Measurements from ENCODE around the gene CDC42BPA.

CDC42BPA gene

DNA sequence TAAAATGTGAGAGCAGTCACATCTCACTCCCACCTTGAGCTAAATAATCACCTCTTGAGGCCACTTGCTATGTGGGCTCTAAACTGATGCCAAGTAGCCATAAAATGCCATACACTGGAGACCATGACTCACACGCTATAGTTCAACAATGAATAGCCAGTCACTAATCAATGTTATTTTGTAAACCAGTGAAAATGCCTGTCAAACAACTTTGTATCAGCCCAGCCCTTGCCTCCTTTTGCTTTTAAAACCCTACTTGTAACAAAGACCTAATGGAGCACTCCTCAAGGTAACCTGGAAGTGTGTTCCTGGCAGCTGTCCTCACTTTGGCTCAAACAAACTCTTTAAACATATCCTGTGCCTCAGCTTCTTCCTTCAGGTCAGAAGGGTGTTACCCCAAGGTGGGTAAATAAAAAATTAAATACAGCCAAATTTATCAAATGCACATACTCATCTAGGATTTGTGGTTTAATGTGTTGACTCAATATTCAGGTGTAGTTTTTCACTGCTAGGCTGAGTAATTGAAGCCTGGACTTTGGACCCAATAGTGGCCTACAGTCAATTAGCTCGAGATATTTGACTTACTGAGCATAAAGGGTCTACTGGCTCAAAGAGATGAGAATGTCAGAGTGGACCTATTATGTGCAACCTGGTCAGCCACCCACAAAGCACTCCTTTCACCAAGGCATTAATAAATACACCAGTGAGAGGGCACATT is 223.9 kb downstream of the CDC42BPA start:
- H3K27me3 ChIP-seq (ENCODE audit: control insufficient read depth in 1 of 2, insufficient read depth in 2 of 2, low read length in 2 of 2) = no peaks in the 10 kb centered on the region
- no peak overlapping the region for H3K4me3 ChIP-seq (ENCODE audit: low read depth in 1 of 2, low read length in 2 of 2)
- H3K27ac ChIP-seq (ENCODE audit: low read depth, low read length) = no peak overlapping the region
- no peaks in the 10 kb centered on the region for H3K9me3 ChIP-seq (ENCODE audit: low read length)
- no peaks in the 10 kb centered on the region for H3K4me1 ChIP-seq (ENCODE audit: insufficient read depth, low read length)
- peaks cover 20% of the 10 kb centered on the region for H3K36me3 ChIP-seq (ENCODE audit: insufficient read depth, low read length)
- H3K9ac ChIP-seq (ENCODE audit: low read length) = no peak overlapping the region

GRCh38 chr1:227093309-227093708 is 225.0 kb downstream of the CDC42BPA start:
- no peak overlapping the region for H3K4me3 ChIP-seq (ENCODE audit: low read depth in 1 of 2, low read length in 2 of 2)
- H3K9ac ChIP-seq (ENCODE audit: low read length) = no peak overlapping the region
- no peaks in the 10 kb centered on the region for H3K9me3 ChIP-seq (ENCODE audit: low read length)
- no peaks in the 10 kb centered on the region for H3K27me3 ChIP-seq (ENCODE audit: control insufficient read depth in 1 of 2, insufficient read depth in 2 of 2, low read length in 2 of 2)
- H3K36me3 ChIP-seq (ENCODE audit: insufficient read depth, low read length) = peaks cover 9% of the 10 kb centered on the region
- no peaks in the 10 kb centered on the region for H3K4me1 ChIP-seq (ENCODE audit: insufficient read depth, low read length)
- no peak overlapping the region for H3K27ac ChIP-seq (ENCODE audit: low read depth, low read length)

DNA sequence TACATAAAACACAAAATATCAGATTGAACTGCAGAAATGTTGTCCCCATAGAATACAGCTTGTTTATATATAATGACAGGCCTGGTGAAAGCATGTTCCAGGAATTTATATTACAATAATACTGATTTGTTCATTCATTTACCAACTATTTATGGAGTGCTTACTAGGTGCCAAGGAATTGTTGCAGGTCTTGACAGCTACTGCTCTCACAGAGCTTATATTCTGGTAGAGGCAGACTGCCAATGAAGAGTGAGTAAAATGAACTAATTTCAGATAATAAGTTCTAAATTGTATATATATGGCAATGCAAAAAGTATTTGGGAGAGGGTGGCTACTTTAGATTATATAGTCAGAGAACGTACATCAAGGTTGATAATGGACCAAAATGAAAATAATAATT is 226.2 kb downstream of the CDC42BPA start:
- peaks cover 9% of the 10 kb centered on the region for H3K36me3 ChIP-seq (ENCODE audit: insufficient read depth, low read length)

GRCh38 chr1:227086636-227087035 is 231.7 kb downstream of the CDC42BPA start:
- no peaks in the 10 kb centered on the region for H3K9me3 ChIP-seq (ENCODE audit: low read length)
- peaks cover 4% of the 10 kb centered on the region for H3K36me3 ChIP-seq (ENCODE audit: insufficient read depth, low read length)
- H3K9ac ChIP-seq (ENCODE audit: low read length) = no peak overlapping the region
- H3K27me3 ChIP-seq (ENCODE audit: control insufficient read depth in 1 of 2, insufficient read depth in 2 of 2, low read length in 2 of 2) = no peaks in the 10 kb centered on the region
- H3K4me3 ChIP-seq (ENCODE audit: low read depth in 1 of 2, low read length in 2 of 2) = no peak overlapping the region
- no peak overlapping the region for H3K27ac ChIP-seq (ENCODE audit: low read depth, low read length)
- no peaks in the 10 kb centered on the region for H3K4me1 ChIP-seq (ENCODE audit: insufficient read depth, low read length)

More for the DNA sequence above, 226.2 kb downstream of the CDC42BPA start:
- Histone ChIP-seq H3K4me1 (ENCODE audit: insufficient read depth, low read length) (no peaks in the 10 kb centered on the region), H3K27ac (ENCODE audit: low read depth, low read length) (no peak overlapping the region), H3K9me3 (ENCODE audit: low read length) (no peaks in the 10 kb centered on the region), H3K4me3 (ENCODE audit: low read depth in 1 of 2, low read length in 2 of 2) (no peak overlapping the region), H3K27me3 (ENCODE audit: control insufficient read depth in 1 of 2, insufficient read depth in 2 of 2, low read length in 2 of 2) (no peaks in the 10 kb centered on the region), H3K9ac (ENCODE audit: low read length) (no peak overlapping the region)

DNA sequence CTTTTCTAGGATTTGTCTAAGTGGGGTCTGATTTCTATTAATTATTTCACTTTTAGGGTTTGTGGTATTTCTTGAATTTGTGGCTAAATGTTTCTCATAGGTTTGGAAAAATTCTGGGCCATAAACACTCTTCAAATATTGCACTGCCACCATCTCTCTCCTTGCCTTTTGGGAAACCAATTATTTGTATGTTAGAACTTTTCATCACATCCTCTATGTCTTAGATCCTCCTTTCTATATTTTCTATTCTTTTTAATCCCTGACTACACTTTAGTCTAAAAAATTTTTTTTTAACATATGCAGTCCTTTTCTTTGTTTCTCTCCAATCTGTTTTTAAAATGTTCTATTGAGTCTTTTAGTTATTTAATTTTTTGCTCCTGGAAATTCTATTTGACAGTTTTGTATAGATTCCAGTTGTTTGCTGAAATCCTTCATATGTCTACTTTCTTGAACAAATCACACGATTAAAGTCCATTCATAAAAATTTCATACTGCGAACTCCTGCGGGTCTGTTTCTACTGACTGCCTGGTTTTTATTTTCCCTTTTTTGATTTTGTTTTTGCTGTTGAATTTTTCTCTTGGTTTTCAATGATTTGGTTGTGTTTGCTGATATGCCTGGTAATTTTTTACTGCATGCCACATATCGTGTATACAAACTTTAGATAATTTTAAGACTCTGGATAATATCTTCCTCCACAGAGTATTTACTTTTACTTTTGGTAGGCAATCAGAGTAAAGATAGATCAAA is 235.1 kb downstream of the CDC42BPA start:
- Histone ChIP-seq H3K9me3 (ENCODE audit: low read length) (no peaks in the 10 kb centered on the region), H3K27me3 (ENCODE audit: control insufficient read depth in 1 of 2, insufficient read depth in 2 of 2, low read length in 2 of 2) (no peaks in the 10 kb centered on the region), H3K36me3 (ENCODE audit: insufficient read depth, low read length) (peaks cover 14% of the 10 kb centered on the region), H3K4me1 (ENCODE audit: insufficient read depth, low read length) (no peaks in the 10 kb centered on the region), H3K4me3 (ENCODE audit: low read depth in 1 of 2, low read length in 2 of 2) (no peak overlapping the region), H3K9ac (ENCODE audit: low read length) (no peak overlapping the region), H3K27ac (ENCODE audit: low read depth, low read length) (no peak overlapping the region)

DNA sequence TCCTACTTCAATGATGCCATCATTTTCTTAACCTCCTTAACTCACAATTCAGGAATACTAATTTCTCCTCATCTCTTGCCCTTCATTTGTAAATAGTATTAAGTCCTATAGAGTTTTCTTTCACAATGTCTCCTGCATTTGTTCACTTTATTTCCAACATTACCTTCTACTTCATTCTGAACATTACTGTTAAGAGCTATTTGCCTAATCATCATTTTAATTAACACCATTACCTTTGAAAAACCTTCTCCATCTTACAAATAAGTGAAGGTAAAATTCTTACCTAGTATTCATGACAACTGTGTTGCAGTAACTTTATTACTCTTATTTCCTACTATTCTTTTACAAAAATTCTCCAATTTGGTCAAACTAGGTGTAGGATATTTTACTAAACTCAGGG is 240.5 kb downstream of the CDC42BPA start:
- H3K36me3 ChIP-seq (ENCODE audit: insufficient read depth, low read length) = peaks cover 18% of the 10 kb centered on the region

DNA sequence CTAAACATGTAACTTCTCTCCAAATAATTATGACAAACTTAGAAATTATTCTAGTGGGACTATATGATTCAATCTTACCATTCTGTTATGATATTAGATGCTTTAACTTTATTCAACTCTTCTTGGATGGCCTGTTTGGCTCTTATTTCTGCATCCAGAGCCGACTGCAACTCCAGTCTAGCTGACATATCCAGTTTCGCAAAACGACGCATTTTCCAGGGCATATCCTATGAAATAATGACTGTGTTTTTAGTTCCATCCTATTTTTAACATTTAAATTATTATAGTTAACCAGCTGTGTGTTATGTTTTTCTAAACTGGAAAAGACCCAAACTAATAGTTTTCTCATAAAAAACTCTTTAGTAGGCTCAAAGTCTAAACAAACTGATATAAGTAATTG is 244.5 kb downstream of the CDC42BPA start:
- Histone ChIP-seq H3K27ac (ENCODE audit: low read depth, low read length) (no peak overlapping the region), H3K9ac (ENCODE audit: low read length) (no peak overlapping the region), H3K36me3 (ENCODE audit: insufficient read depth, low read length) (peaks cover 14% of the 10 kb centered on the region), H3K9me3 (ENCODE audit: low read length) (no peaks in the 10 kb centered on the region), H3K4me3 (ENCODE audit: low read depth in 1 of 2, low read length in 2 of 2) (no peak overlapping the region), H3K27me3 (ENCODE audit: control insufficient read depth in 1 of 2, insufficient read depth in 2 of 2, low read length in 2 of 2) (no peaks in the 10 kb centered on the region), H3K4me1 (ENCODE audit: insufficient read depth, low read length) (no peaks in the 10 kb centered on the region)

More for the DNA sequence above, 240.5 kb downstream of the CDC42BPA start:
- no peak overlapping the region for H3K27ac ChIP-seq (ENCODE audit: low read depth, low read length)
- H3K4me3 ChIP-seq (ENCODE audit: low read depth in 1 of 2, low read length in 2 of 2) = no peak overlapping the region
- no peaks in the 10 kb centered on the region for H3K9me3 ChIP-seq (ENCODE audit: low read length)
- no peak overlapping the region for H3K9ac ChIP-seq (ENCODE audit: low read length)
- no peaks in the 10 kb centered on the region for H3K4me1 ChIP-seq (ENCODE audit: insufficient read depth, low read length)
- no peaks in the 10 kb centered on the region for H3K27me3 ChIP-seq (ENCODE audit: control insufficient read depth in 1 of 2, insufficient read depth in 2 of 2, low read length in 2 of 2)

DNA sequence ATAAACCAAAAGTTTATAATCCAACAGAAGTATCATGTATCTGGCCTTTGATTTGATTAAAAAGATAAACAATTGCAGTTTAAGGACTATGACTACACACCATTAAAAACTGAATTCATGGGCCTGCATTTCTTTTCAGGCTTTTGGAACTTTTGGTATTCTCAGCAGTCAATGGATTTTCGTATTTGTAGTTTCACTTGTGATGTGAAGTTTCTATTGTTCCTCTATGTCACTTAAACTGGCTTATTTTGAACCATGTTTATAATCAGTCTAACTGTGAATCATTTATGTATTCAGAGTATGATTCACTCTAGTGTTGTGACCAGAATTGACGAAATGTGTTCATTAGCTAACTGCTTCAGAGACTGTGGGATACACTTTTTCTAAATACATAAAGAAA is 245.3 kb downstream of the CDC42BPA start:
- no peaks in the 10 kb centered on the region for H3K9me3 ChIP-seq (ENCODE audit: low read length)
- H3K4me3 ChIP-seq (ENCODE audit: low read depth in 1 of 2, low read length in 2 of 2) = no peak overlapping the region
- H3K9ac ChIP-seq (ENCODE audit: low read length) = no peak overlapping the region
- H3K36me3 ChIP-seq (ENCODE audit: insufficient read depth, low read length) = peaks cover 8% of the 10 kb centered on the region
- no peaks in the 10 kb centered on the region for H3K4me1 ChIP-seq (ENCODE audit: insufficient read depth, low read length)
- H3K27ac ChIP-seq (ENCODE audit: low read depth, low read length) = no peak overlapping the region
- no peaks in the 10 kb centered on the region for H3K27me3 ChIP-seq (ENCODE audit: control insufficient read depth in 1 of 2, insufficient read depth in 2 of 2, low read length in 2 of 2)

DNA sequence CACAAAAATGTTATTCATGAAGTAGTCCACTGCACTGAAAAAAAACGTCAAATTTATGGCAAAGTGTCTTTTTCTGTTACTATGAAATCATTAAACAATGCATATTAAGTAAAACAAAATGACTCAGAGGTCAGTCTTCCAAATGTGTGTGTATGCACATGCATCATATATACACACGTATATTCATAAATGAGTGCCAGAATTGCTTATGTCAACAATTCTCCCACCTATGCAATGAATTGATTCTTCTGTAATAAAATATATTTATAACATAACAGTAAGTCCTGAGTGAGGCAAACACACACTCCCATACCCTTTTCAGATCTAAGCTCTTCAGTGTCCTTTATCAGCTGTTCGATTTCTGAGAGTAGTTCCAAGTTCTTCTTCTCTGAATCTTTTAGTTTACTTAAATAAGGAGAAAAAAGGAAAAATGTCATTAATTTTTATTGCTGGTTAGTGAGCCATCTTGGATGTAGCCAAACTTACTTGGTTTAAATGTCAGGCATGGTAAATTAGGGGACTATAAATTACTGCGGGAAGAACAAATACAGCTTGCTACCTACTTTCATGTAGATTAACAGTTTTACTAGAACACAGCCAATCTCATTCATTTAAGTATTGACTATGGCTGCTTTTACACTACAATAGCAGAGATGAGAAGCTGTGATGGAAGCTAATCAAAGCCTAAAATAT is 246.3 kb downstream of the CDC42BPA start:
- no peak overlapping the region for H3K9ac ChIP-seq (ENCODE audit: low read length)
- no peaks in the 10 kb centered on the region for H3K4me1 ChIP-seq (ENCODE audit: insufficient read depth, low read length)
- H3K27ac ChIP-seq (ENCODE audit: low read depth, low read length) = no peak overlapping the region
- H3K27me3 ChIP-seq (ENCODE audit: control insufficient read depth in 1 of 2, insufficient read depth in 2 of 2, low read length in 2 of 2) = no peaks in the 10 kb centered on the region
- no peak overlapping the region for H3K4me3 ChIP-seq (ENCODE audit: low read depth in 1 of 2, low read length in 2 of 2)
- H3K9me3 ChIP-seq (ENCODE audit: low read length) = no peaks in the 10 kb centered on the region
- peaks cover 8% of the 10 kb centered on the region for H3K36me3 ChIP-seq (ENCODE audit: insufficient read depth, low read length)

DNA sequence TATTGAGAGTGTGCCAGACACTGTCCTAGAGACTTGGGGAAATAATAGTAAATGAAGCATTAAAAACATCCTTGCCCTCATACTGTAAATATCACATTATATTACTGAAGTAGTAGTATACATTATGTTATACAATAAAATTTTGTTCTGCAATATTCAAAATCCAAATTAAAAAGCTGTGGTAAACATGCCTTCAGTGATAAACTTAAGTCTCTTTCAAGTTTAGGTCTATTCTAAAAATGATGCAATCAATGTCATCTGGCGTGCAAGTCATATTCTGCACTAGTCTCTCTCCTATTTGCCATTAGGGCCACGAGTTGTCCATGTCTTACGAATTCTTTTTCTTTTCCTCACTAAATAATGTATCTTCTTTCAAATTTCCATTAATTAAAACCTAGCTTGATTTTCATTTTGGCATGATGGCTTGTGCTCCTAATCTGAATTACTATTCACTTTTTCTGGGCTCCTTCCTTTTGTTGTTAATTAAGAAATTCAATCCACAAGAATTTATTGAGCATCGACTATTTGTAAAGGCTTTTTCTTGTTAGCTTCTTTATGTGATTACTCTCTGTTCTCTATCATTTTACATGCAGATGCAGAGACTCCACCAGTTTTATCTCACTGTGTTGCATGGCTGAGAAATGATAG is 247.5 kb downstream of the CDC42BPA start:
- H3K36me3 ChIP-seq (ENCODE audit: insufficient read depth, low read length) = peaks cover 8% of the 10 kb centered on the region
- H3K9ac ChIP-seq (ENCODE audit: low read length) = no peak overlapping the region
- H3K4me1 ChIP-seq (ENCODE audit: insufficient read depth, low read length) = no peaks in the 10 kb centered on the region
- no peak overlapping the region for H3K27ac ChIP-seq (ENCODE audit: low read depth, low read length)
- H3K4me3 ChIP-seq (ENCODE audit: low read depth in 1 of 2, low read length in 2 of 2) = no peak overlapping the region
- no peaks in the 10 kb centered on the region for H3K27me3 ChIP-seq (ENCODE audit: control insufficient read depth in 1 of 2, insufficient read depth in 2 of 2, low read length in 2 of 2)
- no peaks in the 10 kb centered on the region for H3K9me3 ChIP-seq (ENCODE audit: low read length)

DNA sequence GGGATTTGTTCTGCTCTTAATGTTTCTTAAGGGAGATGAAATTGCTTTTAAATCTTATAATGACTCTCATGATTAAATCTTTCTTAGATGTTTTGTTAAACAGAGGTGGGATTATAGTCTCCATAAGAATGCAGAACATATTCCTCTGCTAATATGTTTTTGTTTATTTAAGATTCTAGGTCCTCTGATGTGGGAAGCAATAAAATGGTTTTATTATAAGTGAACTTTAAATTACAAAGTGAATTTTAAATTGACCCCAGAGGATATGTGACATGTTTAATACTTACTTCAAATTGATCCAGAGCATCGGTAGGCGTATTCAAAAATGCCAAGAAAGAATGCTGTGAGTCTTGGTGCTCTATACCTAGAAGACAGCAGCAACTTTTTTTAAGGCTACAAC is 248.8 kb downstream of the CDC42BPA start:
- H3K36me3 ChIP-seq (ENCODE audit: insufficient read depth, low read length) = peaks cover 8% of the 10 kb centered on the region
- no peaks in the 10 kb centered on the region for H3K27me3 ChIP-seq (ENCODE audit: control insufficient read depth in 1 of 2, insufficient read depth in 2 of 2, low read length in 2 of 2)
- no peak overlapping the region for H3K27ac ChIP-seq (ENCODE audit: low read depth, low read length)
- no peak overlapping the region for H3K9ac ChIP-seq (ENCODE audit: low read length)
- H3K4me1 ChIP-seq (ENCODE audit: insufficient read depth, low read length) = no peaks in the 10 kb centered on the region
- no peak overlapping the region for H3K4me3 ChIP-seq (ENCODE audit: low read depth in 1 of 2, low read length in 2 of 2)
- H3K9me3 ChIP-seq (ENCODE audit: low read length) = no peaks in the 10 kb centered on the region
